ENCODE data around the gene TTPAL. TPM values are rescaled to one million over a fixed set of nuclear protein-coding genes. Genes with fewer than 3 reads are reported as not detected.

The TTPAL gene
- total and polyA plus RNA-seq, 9 of the 15 experiments (the other 6 are each of a cell fraction or from before 2014, with no cell fraction given) = 1.1 to 7.0 (median 2.6) TPM

- ChIA-PET CTCF (ENCODE audit: low intra/inter-chr PET ratio) (interaction anchor here (0.6 kb wide), 1 partner anchor 1541 kb away, joined by 3 read pairs; no protein-coding TSS in a partner anchor), POLR2A (interaction anchor here (0.6 to 1.6 kb wide), 3 partner anchors 18 to 64 kb away, joined by 3 to 6 read pairs (median 3); no protein-coding TSS in a partner anchor)
- H3K9me1 ChIP-seq (ENCODE audit: control insufficient read depth, insufficient read depth, low read length) = no peaks in the 10 kb centered on the region
- in situ Hi-C loops (cut with MboI) (no loop called here), intact Hi-C loops (cut with micrococcal nuclease) (no loop called here)
- H3K79me2 ChIP-seq (ENCODE audit: control insufficient read depth, insufficient read depth, low read length) = no peaks in the 10 kb centered on the region
- FAIRE-seq = peak; percentile 26
- H3K27me3 ChIP-seq (ENCODE audit: control insufficient read depth in 2 of 2, insufficient read depth in 2 of 2, low read length in 2 of 2) = peaks cover 7 to 23% of the 10 kb centered on the region in 2 experiments; a peak in 4 of 5 replicates
- H3K9ac ChIP-seq (ENCODE audit: insufficient read depth in 1 of 2, low read depth in 2 of 2, low read length in 2 of 2) = no peak overlapping the region
- no peak overlapping the region for H3K4me2 ChIP-seq (ENCODE audit: insufficient read depth, low read length)
- TF ChIP-seq SRSF1 (IDR thresholded peaks at IDR 0.05; ENCODE audit: low read depth, low read length) (no peak), TCFL5 (CRISPR knock-in tag; conservative IDR thresholded peaks at IDR 0.05) (no peak), KAT7 (CRISPR knock-in tag; IDR thresholded peaks at IDR 0.05; ENCODE audit: borderline replicate concordance) (no peak), ZEB2 (IDR thresholded peaks at IDR 0.05) (no peak), NR2C1 (IDR thresholded peaks at IDR 0.05) (no peak), NR2C1 (tag; IDR thresholded peaks at IDR 0.05) (no peak), ZFP30 (CRISPR knock-in tag; IDR thresholded peaks at IDR 0.05; ENCODE audit: borderline replicate concordance) (no peak), SAP30 (IDR thresholded peaks at IDR 0.05; ENCODE audit: borderline replicate concordance, insufficient read depth, low read depth, low read length, poor library complexity, severe bottlenecking) (no peak)
- no peak for DNase-seq (ENCODE audit: extremely low read depth in 1 of 4, low spot score in 3 of 4)
- no peak overlapping the region for H3K4me3 ChIP-seq
- no TSS peak for BruUV-seq (replicated peaks)
- peaks cover 0 to 8% of the 10 kb centered on the region in 2 experiments; a peak in 2 of 5 replicates for H3K4me1 ChIP-seq (replicated peaks in 1 of 2; ENCODE audit: control insufficient read depth in 2 of 2, insufficient read depth in 2 of 2, low read length in 2 of 2)
- 0 out of 2 replicates have a peak overlapping the region, but pooled peaks have one; percentile 26 for H2AFZ ChIP-seq (ENCODE audit: low read depth, low read length)
- WGBS (ENCODE audit: insufficient coverage, low coverage, missing lambda C conversion rate) = 9% methylated on average over 7 of the region's 7 CpGs
- H3K9me3 ChIP-seq (replicated peaks; ENCODE audit: control insufficient read depth, insufficient read depth, low read depth, low read length) = no peaks in the 10 kb centered on the region
- H4K20me1 ChIP-seq (replicated peaks; ENCODE audit: control insufficient read depth, insufficient read depth, low read length) = no peaks in the 10 kb centered on the region; the same call in 1 of the 2 replicates
- ATAC-seq = no peak
- H3K36me3 ChIP-seq (ENCODE audit: control insufficient read depth, insufficient read depth, low read length) = no peaks in the 10 kb centered on the region
- no peak overlapping the region for H3K27ac ChIP-seq (ENCODE audit: extremely low read depth, low read depth, low read length)
Observed at GRCh38 chr20:44454306-44454963, 21.2 kb upstream of the TTPAL start.

All from K562 (cell line).